Neural progenitor cell (in vitro differentiated cells): ENCODE measurements around the gene ARHGEF26.

Source experiments
- EZH2phosphoT487 ChIP-seq: fragments of 200-600 bp; sonication (generic); IDR thresholded peaks from 2 replicates; pipeline ENCODE4 v1.6.1; 2017; ENCODE audit warnings: antibody characterized with exemption
- TF ChIP-seq, protein P1 (sequence below): fragments of 200-600 bp; sonication (generic); IDR thresholded peaks from 2 replicates; pipeline ENCODE4 v1.5.1; 2017; ENCODE audit warnings: antibody characterized with exemption, mild to moderate bottlenecking

DNA sequence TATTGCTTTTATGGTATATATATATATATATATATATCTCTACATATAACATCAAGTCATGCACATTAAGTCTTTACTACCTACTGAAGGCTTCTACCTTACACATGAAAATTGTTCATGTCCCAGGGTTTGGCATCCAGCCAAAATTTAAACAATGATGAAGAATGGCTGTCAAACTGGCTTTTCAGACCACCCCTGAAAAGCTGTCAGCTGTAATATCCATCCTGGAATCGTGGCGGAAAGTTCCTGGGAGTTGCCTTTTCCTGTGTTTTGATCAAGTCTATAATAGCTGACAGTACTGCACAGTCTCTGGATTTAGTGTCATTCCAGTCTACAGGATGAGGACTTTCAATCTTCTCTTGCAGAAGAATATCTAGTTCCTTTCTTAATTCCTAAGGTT lies 154.8 kb downstream of the ARHGEF26 start:
- TF ChIP-seq, protein P1, sequence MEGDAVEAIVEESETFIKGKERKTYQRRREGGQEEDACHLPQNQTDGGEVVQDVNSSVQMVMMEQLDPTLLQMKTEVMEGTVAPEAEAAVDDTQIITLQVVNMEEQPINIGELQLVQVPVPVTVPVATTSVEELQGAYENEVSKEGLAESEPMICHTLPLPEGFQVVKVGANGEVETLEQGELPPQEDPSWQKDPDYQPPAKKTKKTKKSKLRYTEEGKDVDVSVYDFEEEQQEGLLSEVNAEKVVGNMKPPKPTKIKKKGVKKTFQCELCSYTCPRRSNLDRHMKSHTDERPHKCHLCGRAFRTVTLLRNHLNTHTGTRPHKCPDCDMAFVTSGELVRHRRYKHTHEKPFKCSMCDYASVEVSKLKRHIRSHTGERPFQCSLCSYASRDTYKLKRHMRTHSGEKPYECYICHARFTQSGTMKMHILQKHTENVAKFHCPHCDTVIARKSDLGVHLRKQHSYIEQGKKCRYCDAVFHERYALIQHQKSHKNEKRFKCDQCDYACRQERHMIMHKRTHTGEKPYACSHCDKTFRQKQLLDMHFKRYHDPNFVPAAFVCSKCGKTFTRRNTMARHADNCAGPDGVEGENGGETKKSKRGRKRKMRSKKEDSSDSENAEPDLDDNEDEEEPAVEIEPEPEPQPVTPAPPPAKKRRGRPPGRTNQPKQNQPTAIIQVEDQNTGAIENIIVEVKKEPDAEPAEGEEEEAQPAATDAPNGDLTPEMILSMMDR = no peak
- TF ChIP-seq EZH2phosphoT487 = no peak
